DMS153 (cell line): ENCODE measurements around the gene PI4KB.

ENCODE experiments used
- DNase-seq: peaks from one replicate; lab custom pipeline; 2025; lab: John Stamatoyannopoulos, UW

Gene PI4KB

GRCh38 chr1:151346082-151346768 is 19.0 kb upstream of the PI4KB start:
- DNase-seq: no peak

GRCh38 chr1:151344291-151344690 is 17.1 kb upstream of the PI4KB start:
- DNase-seq: no peak

- no peak for DNase-seq
These were observed 16.4 kb upstream of the PI4KB start for GRCh38 chr1:151343587-151343986.

DNA sequence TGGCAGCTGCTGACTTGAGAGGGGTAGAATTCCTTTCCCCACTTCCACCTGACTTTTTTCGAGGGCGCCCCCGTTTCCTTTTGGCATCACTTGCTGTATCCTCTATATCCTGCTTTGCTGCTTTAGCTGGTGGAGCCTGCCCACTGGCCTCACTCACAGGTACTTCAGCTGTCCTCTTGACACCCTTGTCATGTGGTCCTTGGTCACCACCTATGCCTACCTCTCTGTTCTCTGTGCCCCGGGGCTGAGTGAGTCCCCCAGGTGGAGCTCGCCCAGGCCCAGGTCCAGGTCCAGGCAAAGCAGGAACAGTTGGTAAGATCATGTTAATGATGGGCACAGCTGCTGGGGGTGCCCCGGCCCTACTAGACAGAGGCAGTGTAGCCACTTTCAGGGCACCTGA is 15.4 kb upstream of the PI4KB start:
- no peak for DNase-seq

GRCh38 chr1:151342021-151342420 is 14.8 kb upstream of the PI4KB start:
- DNase-seq: no peak

DNA sequence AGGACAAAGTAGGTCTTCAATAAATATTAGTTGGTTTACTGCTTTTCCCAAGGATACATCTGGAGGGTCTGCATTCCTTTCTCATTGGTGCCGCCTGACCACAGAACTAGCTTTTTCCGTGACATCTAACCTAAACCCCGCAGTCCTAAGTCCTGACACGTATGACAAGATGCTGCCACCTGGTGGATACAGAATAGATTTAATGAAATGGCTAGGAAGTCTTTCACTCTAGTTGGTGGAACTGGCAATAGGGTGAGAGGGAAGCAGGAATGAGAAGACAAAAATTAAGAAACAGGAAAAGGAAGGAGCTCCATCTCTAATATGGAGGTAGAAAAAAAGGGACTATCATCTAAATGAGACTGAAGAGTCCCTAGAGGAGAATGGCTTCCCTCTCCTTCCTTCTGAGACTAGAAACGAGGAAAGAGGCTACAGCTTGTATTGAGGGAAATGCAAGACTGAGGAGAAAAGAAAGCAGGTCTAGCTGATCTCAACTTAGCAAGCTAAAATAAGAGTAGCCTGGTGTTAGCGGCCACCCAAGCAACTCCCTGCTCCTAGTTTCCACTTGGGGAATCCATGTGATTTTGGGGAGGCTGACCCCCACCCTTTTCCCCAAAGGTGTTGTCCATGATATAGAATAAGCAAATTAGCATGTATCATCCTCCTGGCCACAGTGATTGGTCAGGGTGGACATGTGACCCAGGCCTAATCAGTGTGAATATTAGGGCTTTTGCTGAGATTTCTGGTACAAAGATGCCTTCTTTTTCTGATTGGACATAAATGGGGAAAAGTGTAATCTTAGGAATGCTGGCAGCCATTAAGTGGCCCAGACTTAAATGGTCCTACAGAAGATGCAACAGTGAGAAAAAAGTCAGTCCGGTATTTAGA is 13.9 kb upstream of the PI4KB start:
- peak; percentile 86 for DNase-seq

DNA sequence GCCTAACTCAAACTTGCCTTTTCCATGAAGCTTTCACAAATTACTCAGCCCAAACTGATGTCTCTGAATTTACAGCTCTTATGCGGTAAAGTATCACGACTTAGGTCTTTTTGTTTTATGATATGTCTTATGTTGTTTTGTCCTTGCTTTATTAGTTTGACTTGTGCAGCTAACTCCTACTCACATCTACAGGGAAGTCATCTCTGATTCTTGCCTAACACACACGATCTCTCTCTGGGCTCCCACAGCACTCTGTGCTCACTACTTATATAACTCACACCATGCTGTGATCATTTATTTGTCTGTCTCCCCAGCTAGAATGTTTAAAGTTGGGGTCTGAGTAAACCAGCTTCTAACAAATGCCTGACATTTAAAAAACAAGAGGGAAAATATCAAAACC is 9.3 kb upstream of the PI4KB start:
- no peak for DNase-seq

GRCh38 chr1:151334822-151335221 is 7.6 kb upstream of the PI4KB start:
- no peak for DNase-seq

GRCh38 chr1:151327903-151328674 is 873 bp upstream of the PI4KB start:
- DNase-seq: peak; percentile 50

- DNase-seq: no peak
These were observed 495 bp downstream of the PI4KB start for GRCh38 chr1:151326619-151327222.

- no peak for DNase-seq
These were observed 1.4 kb downstream of the PI4KB start for GRCh38 chr1:151325646-151326429.

GRCh38 chr1:151325231-151325630 is 2.0 kb downstream of the PI4KB start:
- no peak for DNase-seq

DNA sequence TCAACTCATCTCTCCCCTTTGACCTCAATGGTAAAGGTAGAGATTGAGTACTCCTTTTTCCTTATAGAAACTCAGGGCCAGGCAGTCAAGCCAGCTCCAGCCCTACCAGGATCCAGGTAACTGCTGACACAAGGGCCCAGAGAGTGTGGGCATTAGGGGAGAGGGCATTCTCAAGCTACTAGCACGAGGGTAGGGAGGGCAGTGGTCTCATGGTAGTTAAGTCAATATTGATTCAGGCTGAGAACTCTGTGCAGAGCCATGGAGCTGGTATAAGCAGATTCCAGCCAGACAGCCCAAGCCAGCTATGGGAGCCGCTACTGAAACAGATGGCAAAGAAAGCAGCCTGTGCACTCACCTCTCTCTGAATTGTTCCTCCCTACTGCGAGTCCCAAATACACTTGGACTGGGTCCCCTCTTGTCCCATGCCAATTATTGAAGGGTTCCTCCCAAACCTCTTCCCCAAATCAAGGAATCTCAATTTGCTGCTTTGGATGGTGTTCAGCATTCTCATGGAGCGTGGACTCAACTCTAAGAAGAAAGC is 2.8 kb downstream of the PI4KB start:
- DNase-seq: no peak

DNA sequence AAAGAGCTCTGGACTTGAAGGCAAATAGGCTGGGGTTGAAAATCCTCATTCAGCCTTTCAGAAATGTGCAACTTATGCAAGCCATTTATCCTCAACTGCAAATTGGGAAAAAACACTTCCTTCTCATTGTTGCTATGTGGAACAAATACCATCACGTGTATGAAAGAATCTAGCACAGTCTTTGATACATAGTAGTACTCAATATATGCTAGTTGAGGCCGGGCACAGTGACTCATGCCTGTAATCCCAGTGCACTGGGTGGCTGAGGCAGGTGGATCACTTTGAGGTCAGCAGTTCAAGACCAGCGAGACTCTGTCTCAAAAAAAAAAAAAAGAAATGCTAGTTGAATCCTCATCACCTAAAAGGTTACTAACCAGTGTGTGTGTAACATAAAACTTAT is 8.2 kb downstream of the PI4KB start:
- DNase-seq: no peak

- no peak for DNase-seq
These were observed 11.5 kb downstream of the PI4KB start for GRCh38 chr1:151315565-151316235.

DNA sequence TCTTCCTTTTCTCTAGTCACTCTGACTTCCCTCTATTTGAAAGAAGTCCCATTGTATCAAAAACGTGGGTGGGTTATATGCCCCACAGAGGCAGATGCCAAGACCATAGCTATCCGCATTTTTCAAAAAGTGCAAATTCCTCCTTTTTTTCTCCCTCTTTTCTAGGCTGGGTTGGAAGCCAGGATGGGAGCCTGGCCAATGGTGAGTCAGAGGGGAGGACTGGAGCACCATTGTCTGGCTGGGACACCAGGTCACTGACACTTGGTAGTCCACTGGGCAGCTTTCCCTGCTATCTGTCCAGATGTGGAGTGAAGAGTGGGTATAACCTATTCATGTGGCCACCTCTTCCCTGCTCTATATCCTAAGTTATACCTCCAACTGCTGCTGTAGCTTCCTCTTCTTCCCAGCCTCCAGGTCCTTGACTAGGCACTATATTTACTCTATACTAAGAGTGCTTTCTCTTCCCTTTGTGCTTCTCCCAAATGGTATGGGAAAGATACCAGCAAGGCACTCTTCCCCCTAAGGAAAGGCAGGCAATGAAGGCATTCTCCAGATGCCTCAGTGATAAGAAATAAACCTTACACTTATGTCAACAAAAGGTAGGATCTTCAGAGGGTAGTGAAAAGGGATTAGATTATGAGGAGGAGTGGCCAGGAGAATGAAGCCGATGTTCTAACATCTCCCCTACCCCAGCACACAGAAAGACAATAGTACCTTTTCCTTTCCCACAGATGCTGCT is 12.9 kb downstream of the PI4KB start:
- DNase-seq: no peak

DNA sequence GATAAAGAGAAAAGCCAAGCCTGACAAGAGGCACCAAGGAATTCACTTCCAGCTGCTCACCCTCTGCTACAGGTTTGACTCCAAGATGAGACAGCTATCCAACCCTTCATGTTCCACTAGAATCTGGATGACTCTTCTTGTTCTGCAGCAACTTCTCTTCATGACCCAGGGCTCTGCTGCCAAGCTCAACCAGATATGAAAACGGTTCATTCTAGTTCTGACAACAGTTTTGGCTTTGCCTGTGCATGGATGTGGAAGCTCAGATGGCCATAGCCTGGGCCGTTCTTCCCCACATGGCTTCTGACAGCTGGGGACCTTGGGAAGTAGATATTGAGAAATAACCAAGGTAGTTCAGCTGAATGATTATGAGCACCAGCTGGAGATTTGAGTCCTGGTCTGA is 13.7 kb downstream of the PI4KB start:
- DNase-seq: no peak

- no peak for DNase-seq
These were observed 14.4 kb downstream of the PI4KB start for GRCh38 chr1:151312826-151313225.

GRCh38 chr1:151312411-151312810 is 14.8 kb downstream of the PI4KB start:
- no peak for DNase-seq
